CD4-positive, alpha-beta T cell treated with Interleukin-15 for 1 hour (primary cell): Measurements from ENCODE around the gene HNRNPAB.
A peak's percentile ranks its signal among the peaks of the same experiment; 100 is the strongest.

Experiments used
- DNase-seq: peaks from one replicate; pipeline ENCODE4 v3.0.0-alpha.2; 2020

The HNRNPAB gene

DNA sequence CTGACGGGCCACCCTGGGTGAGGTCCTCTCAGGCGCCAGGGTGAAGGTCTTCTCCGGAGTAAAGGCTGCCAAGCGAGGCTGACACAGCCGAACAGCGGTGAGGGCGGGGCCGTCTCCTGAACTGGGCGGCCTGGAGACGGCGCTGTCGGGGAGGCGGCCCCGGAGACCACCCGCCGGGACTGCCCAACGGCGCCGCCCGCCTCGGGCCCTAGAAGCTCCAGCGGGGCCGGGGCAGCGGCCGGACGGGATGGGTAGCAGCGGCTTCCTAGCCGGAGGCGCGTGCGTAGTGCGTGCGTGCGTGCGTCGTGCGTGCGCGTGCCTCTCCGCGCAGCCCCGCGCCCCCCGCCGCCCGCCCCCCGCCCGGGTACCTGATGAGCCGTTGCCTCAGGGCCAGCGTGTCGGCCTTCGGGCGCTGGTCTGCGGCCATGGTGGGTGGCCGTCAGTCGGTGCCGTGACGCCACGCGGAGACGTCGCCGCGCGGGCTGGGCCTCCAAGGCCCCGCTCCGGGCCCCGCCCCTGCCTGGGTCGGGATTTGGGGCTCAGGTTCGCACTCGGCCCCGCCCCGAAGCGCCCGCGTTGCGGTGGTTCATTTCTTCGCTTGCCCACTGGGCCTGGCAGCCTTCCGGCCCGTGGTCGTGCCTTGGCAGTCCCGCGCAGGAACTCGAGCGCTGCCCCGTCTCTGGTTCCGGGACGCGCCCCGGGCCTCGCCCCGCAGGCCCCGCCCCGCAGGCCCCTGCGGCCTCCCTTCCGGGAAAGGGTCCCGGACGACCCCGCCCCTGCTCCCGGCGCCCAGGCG, 28.0 kb downstream of the HNRNPAB start, which contains the start of gene PHYKPL:
PHYKPL (minus strand) TSS at position 679 of the 796 bp plus-strand sequence; CDS start at position 427, 252 bp downstream.
- peak; percentile 56 for DNase-seq

DNA sequence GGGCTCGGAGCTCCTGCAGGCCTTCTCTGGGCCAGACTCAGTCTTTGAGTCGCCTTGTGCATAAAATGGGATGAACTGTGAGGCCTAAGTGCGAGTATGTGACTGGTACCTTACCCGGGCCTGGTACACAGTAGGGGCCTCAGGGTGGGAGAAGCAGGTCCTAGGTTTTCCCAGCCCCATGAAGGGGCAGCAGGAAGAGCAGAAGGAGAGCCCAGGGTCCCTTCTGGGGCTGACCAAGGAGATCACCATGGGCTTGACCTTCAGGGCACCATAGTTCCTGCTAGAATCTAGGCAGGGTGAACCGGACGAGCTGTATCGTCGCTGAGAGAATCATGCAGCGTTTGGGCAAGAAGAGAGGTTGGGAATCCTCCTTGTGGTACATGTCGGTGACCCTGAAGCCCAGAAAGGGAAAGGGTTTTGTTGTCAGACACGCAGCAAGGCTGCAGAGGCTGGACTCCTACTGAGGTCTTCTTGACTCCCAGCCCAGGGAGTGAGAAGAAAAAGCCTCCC, 28.6 kb downstream of the HNRNPAB start:
- no peak for DNase-seq

GRCh38 chr5:178234121-178234749, 29.9 kb downstream of the HNRNPAB start:
- DNase-seq, result no peak

DNA sequence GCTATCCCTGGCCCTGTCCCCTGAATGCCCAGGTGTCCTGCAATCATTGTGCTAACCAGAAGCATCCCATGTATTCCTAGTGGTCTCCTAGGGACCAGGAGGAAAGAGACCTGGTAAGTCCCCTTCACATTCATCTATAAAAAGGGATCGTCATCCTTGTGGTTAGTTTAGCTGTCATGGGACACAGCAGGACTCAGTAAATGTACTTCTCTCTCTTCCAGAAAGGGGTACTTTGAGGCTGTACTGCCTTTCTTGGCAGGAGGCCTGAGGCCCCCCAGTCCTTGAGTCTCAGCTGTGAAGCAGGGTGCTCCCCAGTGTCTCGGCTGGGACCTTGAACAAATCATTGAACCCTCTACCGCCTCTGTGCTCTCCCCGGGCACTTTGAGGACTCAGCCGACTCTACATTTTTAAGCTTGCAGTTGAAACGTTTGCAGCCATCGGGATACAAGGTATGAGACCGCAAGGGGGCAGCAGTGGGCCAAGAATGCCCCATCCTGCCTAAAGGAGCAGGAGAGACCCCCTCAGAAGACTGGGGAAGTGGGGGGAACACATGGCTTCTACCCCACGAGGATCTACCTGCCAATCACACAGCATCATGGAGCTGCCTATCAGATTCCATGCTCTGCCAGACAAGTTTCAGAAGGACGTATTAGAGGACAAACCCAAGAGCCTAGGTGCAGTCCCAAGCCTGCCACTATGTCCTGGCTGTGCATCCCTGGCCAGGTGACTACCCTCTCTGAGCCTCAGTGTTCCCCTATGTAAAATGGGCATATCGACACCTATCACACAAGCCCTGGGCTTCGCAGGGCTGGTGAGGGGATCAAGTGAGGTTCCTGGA, 30.6 kb downstream of the HNRNPAB start:
- DNase-seq, result peak; percentile 44

DNA sequence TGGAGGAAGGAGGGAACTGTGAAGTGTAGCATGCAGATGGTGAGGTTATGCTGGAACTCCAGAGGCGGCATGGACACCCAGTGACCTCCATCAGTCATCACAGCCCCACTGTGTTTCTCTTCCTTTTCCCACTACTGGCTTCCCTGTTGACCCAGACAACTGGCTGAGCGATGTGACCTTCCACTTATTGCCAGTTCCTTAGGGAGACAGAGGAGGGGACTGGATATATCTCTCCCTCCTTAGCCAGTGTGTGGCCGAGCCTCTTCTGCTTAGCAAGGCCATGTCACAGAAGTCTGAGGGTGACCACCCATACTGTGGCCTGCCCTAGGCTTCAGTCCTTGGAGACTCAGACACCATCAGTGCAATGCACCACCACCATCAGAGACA, 31.2 kb downstream of the HNRNPAB start:
- no peak for DNase-seq

- DNase-seq, result no peak
These were observed 31.8 kb downstream of the HNRNPAB start for GRCh38 chr5:178236126-178236525.

GRCh38 chr5:178236679-178237078, 32.3 kb downstream of the HNRNPAB start:
- no peak for DNase-seq

DNA sequence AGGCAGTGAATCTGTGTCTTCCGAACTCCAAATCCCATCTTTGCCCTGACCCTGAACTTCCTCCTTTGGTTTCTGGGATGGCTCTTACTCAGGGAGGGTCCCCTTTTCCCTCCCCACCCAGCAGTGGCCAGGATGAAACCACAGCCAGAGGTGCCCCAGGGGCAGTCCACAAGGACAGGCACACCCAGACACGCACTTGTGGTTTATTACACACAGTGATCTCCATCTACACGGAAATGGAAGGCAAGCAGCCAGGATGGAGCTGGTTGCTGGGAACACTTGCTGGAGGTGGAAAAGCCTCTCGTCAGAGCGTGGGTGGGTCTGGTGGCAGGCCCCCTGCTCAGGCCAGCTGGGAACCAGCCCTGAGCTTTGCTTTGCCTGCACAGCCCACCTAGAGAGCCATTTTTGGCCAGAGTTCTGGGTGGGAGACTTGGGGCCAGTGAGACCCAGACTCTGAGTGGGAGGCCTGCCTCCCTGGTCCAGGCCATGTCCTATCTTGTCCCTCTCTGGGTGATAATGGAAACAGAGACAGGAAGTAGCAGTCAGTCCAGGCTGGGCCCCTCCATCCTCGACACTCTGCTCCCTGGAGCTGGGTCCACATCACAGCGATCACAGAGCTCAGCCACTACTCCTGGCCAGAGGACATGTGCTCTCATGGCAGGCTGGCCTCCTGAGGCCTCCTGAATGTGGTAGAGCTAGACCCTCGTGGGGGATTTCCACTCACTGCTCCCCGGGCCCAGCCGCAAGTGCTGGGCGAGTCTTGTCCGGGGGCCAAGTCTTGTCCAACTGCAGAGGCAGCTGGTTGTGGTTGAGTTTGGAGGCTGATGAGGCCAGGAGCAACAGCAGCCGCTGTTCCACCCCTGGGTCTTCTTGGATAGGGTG, 33.3 kb downstream of the HNRNPAB start:
- no peak for DNase-seq

- DNase-seq, result no peak
These were observed 33.9 kb downstream of the HNRNPAB start for GRCh38 chr5:178238313-178238635.

- DNase-seq, result peak; percentile 50
These were observed 34.6 kb downstream of the HNRNPAB start for GRCh38 chr5:178238711-178239592.

DNA sequence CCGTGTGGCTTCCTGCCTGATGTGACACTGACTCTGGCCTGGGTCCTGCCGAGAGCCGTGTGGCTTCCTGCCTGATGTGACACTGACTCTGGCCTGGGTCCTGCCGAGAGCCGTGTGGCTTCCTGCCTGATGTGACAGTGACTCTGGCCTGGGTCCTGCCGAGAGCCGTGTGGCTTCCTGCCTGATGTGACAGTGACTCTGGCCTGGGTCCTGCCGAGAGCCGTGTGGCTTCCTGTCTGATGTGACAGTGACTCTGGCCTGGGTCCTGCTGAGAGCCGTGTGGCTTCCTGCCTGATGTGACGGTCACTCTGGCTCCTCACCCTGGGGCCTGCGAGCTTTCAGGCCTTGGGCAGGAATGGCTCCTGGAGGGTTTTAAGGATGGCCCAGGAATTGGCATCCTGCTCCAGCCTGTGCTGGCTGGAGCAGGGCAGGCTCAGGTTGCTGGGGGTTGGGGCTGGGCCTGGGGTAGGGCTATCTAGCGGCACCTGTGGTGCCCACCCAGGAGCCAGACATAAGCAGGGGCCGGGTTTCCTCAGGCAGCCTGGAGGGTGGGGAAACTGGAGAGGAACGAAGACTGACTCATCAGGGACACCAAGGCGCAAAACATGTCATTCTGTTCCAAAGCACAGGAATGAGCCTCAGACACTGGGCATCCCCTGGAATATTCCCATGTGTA, 35.4 kb downstream of the HNRNPAB start:
- DNase-seq, result peak; percentile 52

- no peak for DNase-seq
These were observed 36.0 kb downstream of the HNRNPAB start for GRCh38 chr5:178240341-178240741.

GRCh38 chr5:178240766-178241165, 36.4 kb downstream of the HNRNPAB start:
- DNase-seq, result no peak

- no peak for DNase-seq
These were observed 36.9 kb downstream of the HNRNPAB start for GRCh38 chr5:178241231-178241663.

DNA sequence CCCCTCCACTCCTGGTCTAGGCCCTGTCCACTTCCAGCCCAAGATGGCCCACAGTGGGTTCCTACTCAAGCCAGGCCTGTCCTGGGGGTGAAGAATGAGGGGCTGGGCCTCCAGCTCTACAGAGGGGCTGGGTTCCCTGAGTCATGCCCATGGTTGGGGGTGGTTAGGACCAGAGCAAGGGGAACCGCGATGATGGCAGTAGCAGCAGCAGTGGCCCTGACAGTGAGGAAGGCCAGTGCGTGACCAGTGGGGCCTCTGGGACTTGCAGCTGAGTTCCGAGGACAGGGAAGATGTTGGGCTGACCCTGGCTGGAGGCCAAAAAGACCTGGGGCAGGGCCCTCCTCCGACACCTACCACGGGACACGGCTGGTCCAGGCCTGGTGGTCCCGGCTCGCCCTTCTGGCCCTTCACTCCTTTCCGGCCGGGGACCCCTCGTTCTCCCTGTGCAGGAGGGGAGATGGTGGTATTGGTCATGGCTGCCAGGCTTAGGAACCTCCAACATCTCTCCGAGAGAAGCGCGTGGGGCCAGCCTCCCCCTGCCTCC, 37.4 kb downstream of the HNRNPAB start:
- no peak for DNase-seq

DNA sequence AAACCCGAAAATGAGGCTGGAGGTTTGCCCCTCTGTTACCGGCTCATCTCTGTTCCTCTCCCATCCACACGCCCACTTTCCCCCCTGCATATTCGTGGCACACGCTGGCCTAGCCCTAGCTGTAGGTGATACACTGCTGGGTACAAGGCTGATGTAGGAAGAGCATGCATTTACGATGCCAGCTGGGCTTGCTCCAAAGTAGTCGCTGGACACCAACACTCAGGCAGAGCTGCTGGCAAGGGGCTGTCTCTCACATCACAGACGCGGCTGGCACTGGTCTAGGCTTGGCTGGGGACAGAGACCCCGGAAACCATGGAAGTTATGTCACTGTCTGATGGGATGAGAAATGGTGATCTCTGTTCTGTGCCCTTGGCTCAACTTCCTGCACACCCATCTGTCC, 38.1 kb downstream of the HNRNPAB start:
- no peak for DNase-seq

DNA sequence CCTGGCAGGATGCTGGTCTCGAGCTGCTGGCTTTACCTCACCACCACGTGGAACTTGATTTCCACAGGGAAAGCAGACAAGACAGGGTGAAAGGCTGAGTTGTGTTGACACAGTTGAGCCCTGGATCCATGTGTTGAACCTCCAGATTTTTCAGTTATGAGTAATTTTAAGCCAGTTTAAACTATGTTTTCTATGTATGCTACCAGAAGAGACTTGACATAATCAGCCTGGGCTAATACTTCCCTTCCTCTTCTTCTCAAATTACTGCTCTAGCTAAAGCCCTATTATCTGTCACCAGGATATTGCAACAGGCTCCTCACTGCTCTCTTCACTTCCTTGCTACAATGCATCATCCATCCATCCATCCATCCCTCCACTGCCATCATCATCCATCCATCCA, 40.2 kb downstream of the HNRNPAB start:
- DNase-seq, result no peak

DNA sequence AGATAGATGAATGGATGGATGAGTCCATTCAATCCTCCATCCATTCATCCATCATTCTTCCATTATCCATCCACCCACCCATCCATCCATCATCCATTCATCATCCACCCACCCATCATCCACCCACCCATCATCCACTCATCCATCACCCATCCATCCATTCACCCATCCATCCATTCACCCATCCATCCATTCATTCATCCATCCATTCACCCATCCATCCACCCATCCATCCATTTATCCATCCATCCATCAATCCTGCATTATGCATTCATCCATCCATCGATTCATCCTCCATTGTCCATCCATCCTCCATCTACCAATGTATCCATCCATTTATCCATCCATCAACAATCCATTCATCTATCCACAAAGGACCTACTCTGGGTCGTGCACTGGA, 41.1 kb downstream of the HNRNPAB start:
- DNase-seq, result no peak

DNA sequence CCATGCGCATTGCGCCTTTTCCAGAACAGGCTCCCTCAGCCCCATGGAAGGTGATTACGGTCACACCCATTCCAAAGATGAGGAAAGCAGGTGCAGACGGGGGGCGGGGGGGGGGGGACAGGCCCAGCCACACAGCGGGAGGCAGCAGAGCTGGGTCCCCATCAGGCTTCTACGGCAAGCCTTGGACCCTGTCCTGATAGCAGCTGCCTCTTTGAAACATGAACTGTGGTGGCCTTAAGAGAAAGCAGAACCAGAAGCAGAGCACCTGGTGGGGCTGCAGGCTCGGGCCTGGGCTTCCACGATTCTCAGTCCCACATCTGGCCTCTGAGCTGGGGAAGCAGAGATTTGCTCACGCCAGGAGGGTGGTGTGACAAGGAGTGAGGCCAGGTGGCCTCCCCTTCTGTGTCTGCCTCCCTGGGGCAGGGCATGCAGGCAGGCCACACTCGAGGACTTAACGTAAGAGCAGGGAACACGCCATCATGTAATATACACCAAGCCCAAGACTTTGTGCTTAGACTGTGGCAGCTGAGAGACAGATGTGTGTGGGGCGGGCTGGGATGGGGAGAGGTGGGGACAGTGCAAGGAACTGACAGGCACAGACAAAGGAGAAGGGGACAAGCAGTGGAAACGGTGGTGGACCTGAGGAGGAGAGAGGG, 42.4 kb downstream of the HNRNPAB start:
- no peak for DNase-seq
